ENCODE measurements around the gene DNAH17. TPM values are rescaled to one million over a fixed set of nuclear protein-coding genes. Genes with fewer than 3 reads are reported as not detected.

DNAH17 gene, protein sequence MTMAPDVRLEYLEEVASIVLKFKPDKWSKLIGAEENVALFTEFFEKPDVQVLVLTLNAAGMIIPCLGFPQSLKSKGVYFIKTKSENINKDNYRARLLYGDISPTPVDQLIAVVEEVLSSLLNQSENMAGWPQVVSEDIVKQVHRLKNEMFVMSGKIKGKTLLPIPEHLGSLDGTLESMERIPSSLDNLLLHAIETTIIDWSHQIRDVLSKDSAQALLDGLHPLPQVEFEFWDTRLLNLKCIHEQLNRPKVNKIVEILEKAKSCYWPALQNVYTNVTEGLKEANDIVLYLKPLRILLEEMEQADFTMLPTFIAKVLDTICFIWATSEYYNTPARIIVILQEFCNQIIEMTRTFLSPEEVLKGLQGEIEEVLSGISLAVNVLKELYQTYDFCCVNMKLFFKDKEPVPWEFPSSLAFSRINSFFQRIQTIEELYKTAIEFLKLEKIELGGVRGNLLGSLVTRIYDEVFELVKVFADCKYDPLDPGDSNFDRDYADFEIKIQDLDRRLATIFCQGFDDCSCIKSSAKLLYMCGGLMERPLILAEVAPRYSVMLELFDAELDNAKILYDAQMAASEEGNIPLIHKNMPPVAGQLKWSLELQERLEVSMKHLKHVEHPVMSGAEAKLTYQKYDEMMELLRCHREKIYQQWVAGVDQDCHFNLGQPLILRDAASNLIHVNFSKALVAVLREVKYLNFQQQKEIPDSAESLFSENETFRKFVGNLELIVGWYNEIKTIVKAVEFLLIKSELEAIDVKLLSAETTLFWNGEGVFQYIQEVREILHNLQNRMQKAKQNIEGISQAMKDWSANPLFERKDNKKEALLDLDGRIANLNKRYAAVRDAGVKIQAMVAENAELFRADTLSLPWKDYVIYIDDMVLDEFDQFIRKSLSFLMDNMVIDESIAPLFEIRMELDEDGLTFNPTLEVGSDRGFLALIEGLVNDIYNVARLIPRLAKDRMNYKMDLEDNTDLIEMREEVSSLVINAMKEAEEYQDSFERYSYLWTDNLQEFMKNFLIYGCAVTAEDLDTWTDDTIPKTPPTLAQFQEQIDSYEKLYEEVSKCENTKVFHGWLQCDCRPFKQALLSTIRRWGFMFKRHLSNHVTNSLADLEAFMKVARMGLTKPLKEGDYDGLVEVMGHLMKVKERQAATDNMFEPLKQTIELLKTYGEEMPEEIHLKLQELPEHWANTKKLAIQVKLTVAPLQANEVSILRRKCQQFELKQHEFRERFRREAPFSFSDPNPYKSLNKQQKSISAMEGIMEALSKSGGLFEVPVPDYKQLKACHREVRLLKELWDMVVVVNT (N-terminal part only)
- under 1 TPM; 0.26 to 0.33 TPM for total RNA-seq

DNA sequence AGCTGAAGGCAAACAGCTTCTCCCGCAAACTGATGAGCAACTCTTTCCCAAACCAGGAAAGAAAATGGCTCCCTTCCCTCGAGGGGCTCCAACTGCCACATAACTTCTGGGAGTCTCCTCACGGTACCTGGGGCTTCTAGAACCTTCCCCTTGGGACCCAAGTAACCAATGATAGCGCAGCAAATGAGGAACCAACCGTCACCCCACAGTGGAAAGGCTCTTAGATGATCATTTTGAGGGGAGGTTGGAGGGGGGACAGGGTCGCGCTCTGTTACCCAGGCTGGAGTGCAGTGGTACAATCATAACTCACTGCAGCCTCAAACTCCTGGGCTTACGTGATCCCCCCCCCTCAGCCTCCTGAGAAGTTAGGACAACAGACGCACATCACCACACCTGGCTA is at the start of gene DNAH17:
Gene DNAH17 (minus strand): TSS at position 101 of the 400 bp plus-strand sequence. CDS start 2,339 bp downstream, outside the sequence.
- H3K36me3 Mint-ChIP-seq: no peaks in the 10 kb centered on the region
- H3K9me3 Mint-ChIP-seq: no peaks in the 10 kb centered on the region
- no peak for DNase-seq
- H3K4me3 Mint-ChIP-seq: no peak within 1 kb of the TSS
- H3K27me3 Mint-ChIP-seq: no peaks in the 10 kb centered on the region
- H3K4me1 Mint-ChIP-seq: no peaks in the 10 kb centered on the region
- H3K27ac Mint-ChIP-seq: no peak within 1 kb of the TSS

DNA sequence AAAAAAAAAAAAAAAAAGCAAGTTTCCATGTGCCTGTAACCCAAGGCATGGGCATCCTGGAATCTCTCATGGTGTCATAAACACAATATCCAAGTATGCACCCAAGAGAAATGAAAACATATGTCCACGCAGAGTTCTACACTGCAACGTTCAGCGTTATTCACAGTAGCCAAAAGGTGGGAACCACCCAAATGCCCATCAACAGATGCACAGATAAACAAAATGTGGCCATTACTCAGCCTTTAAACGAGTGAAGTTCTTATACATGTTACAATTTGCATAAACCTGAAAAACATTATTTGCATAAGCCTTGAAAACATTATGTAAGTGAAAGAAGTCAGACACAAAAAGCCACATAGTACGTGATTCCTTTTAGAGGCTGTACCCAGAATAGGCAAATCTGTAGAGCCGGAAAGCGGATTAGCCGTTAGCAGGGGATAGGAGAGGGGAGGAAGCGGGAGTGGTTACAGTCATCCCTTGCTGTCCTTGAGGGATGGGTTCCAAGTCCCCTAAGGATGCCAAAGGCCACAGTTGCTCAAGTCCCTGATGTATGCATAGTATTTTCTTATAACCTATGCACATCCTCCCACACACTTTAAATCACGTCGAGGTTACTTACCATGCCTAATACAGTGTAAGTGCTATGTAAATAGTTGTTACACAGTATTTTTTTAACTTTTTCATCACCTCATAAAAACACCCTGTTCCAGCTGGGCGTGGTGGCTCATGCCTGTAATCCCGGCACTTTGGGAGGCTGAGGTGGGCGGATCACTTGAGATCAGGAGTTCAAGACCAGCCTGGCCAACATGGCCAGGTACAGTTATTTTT is 47.3 kb upstream of the DNAH17 start:
- H3K9me3 Mint-ChIP-seq: no peaks in the 10 kb centered on the region
- H3K27ac Mint-ChIP-seq: no peak overlapping the region
- no peak overlapping the region for H3K4me3 Mint-ChIP-seq
- no peaks in the 10 kb centered on the region for H3K4me1 Mint-ChIP-seq
- DNase-seq: no peak
- H3K36me3 Mint-ChIP-seq: no peaks in the 10 kb centered on the region
- no peaks in the 10 kb centered on the region for H3K27me3 Mint-ChIP-seq

DNA sequence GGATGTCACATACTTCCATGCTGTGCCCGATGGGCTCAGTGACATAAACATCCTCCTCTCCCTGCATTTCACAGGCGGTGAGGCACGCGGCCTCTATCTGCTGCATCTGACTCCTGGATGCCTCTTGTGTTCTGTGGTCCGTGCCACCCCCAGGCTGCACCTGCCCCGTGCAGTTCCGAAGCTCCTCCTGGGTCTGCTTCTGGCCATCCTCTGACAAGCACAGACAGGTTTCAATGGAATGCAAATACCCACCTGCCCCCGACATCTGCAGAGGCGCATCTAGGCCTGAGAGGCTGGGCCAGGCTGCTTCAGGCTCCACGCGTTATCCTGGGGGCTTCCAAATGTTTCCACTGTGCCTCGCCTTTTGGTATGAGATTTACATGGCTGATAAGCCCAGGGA is 46.3 kb upstream of the DNAH17 start:
- H3K27me3 Mint-ChIP-seq: no peaks in the 10 kb centered on the region
- H3K36me3 Mint-ChIP-seq: no peaks in the 10 kb centered on the region
- no peak for DNase-seq
- H3K4me3 Mint-ChIP-seq: no peak overlapping the region
- H3K4me1 Mint-ChIP-seq: no peaks in the 10 kb centered on the region
- no peak overlapping the region for H3K27ac Mint-ChIP-seq
- no peaks in the 10 kb centered on the region for H3K9me3 Mint-ChIP-seq

DNA sequence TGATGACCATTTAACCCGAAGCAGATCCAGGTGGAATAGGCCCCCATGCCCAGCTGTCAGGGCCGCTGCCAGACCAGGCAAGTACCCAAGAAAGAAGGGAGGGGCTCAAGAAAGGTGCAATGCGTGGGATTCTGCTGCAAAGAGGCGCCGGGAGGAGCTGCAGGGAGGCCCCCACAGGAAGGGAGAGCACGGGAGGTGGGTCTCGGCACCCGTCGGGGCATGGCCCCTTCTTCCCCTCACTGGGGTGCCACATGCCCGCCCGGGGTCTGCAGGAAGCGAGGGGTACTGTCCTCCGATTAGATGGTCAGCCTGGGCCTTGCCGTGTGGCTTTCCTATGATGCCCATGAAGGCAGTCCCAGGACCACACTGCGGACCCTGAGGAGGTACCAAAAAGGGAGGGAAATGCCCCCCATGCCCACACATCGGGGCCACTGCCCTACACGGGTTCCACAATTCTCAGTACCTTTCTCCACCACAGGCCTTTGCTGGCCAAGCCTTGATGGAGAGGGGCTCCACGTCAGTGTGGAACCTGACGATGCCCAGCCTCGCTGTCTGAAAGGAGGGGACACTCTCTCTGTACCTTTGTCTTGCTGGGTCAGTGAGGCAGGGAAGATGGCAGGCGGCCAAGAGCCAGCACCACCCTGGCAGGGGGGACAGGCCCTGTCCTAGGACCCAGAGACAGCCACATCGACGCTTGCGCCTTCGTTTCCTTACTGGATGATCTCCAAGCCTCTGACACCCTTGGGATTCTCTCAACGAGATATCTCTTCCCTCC is 45.5 kb upstream of the DNAH17 start:
- Mint-ChIP-seq H3K9me3 (no peaks in the 10 kb centered on the region), H3K4me1 (no peaks in the 10 kb centered on the region), H3K27ac (no peak overlapping the region), H3K4me3 (no peak overlapping the region), H3K36me3 (no peaks in the 10 kb centered on the region), H3K27me3 (no peaks in the 10 kb centered on the region)
- no peak for DNase-seq

DNA sequence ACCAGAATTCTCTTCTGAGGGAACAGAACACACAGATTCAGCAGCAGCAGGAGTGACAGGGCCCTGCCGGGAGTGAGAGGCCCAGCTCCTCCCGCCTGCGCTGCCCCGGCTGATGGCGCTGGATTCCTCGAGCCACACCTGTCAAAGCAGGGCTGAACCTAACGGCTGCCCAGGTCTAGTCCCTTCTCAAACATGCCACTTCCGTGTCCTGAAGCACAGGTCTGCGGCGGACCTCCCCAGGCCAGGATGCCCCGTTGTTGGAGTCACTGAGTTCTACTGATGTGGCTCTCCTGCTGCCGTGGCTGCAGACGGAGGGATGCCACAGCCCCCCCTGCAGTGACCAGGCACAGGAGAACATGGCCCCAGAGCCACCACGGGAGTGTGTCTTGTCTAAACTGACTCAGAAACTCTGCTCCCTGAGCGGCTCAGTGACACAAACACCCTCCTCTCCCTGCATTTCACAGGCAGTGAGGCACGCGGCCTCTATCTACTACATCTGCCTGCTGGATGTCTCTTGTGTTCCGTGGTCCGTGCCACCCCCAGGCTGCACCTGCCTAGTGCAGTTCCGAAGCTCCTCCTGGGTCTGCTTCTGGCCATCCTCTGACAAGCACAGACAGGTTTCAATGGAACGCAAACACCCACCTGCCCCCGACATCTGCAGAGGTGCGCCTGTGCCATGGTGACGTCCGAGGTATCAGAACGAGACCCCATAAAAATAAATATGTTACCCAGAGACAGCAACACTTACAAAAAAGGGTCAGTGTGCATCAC is 44.7 kb upstream of the DNAH17 start:
- H3K36me3 Mint-ChIP-seq: no peaks in the 10 kb centered on the region
- no peaks in the 10 kb centered on the region for H3K9me3 Mint-ChIP-seq
- H3K4me3 Mint-ChIP-seq: no peak overlapping the region
- H3K4me1 Mint-ChIP-seq: no peaks in the 10 kb centered on the region
- H3K27ac Mint-ChIP-seq: no peak overlapping the region
- no peaks in the 10 kb centered on the region for H3K27me3 Mint-ChIP-seq
- no peak for DNase-seq

DNA sequence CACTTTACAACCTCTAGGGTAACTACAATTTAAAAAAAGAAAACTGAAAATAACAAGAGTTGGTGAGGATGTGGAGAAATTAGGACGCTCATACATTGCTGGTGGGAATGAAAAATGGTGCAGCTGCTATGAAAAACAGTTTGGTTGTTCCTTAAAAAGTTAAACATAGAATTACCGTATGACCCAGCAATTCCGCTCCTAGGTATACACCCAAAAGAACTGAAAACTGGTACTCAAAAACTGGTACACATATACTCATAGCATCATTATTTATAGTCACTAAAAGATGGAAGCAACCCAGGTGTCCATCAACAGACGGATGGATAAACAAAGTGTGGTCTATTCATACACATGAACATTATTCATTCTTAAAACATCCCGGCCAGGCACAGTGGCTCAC is 42.9 kb upstream of the DNAH17 start:
- no peaks in the 10 kb centered on the region for H3K9me3 Mint-ChIP-seq
- H3K27ac Mint-ChIP-seq: no peak overlapping the region

DNA sequence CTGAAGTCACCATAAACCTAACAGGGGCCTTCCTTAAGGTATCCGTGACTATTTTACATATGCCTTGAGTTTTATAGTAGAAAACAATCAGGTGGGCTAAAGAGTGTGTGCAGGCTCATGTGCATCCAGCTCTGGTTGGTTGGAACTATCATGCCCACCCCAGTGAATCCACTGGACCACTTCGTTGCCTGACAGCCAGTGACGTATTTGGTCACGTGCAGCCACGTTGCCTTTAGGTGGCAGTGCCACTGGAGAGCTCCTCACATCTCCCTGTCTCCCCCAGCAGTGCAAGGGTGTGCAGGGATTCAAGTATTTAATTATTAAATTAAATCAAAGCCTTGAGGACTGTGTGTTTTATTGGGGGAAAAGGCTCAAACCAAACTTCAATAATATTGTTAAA is 42.1 kb upstream of the DNAH17 start:
- H3K4me1 Mint-ChIP-seq: no peaks in the 10 kb centered on the region
- no peak overlapping the region for H3K4me3 Mint-ChIP-seq
- no peaks in the 10 kb centered on the region for H3K36me3 Mint-ChIP-seq
- no peak overlapping the region for H3K27ac Mint-ChIP-seq
- no peaks in the 10 kb centered on the region for H3K27me3 Mint-ChIP-seq
- H3K9me3 Mint-ChIP-seq: no peaks in the 10 kb centered on the region
- no peak for DNase-seq

More for the DNA sequence above, 42.9 kb upstream of the DNAH17 start:
- Mint-ChIP-seq H3K4me1 (no peaks in the 10 kb centered on the region), H3K4me3 (no peak overlapping the region), H3K27me3 (no peaks in the 10 kb centered on the region), H3K36me3 (no peaks in the 10 kb centered on the region)
- DNase-seq: no peak

DNA sequence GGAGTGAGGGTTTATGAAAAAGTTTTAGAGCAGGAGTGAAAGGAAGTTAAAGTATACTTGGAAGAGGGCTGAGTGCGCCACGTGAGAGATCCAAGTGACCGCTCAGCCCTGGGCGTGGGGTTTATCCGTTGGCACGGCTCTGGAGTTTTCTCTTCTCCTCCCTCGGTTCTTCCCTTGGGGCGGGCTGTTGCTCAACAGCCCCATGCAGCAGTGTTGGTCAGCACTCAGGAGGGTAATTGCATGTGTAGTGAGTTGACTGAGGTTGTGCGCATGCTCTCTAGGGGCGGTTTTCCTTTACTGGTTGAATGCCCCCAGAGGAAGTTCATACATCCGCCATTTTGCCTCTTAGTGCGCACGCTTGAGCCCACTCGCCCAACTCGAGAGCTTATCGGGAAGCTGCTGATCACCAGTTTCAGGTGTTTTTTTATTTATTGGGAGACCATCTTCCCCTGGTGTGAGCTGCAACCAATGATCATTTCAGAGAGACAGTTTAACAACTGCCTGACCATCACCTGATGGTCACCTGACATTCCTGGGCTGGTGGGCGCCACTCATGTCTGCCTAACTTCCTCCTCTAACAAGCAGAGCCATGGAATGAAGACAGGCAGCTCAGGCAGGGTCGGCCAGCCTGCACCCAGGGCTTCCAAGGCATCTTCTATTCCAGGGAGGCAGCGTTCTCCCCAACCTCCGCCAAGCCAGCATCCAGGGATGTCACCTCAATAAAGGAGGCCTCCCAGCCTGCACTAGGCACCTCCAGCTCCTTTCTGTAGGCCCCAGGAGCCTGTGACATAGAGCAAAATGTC is 41.3 kb upstream of the DNAH17 start:
- Mint-ChIP-seq H3K36me3 (no peaks in the 10 kb centered on the region), H3K4me3 (no peak overlapping the region), H3K27me3 (no peaks in the 10 kb centered on the region), H3K27ac (no peak overlapping the region), H3K9me3 (no peaks in the 10 kb centered on the region), H3K4me1 (no peaks in the 10 kb centered on the region)
- DNase-seq: no peak

DNA sequence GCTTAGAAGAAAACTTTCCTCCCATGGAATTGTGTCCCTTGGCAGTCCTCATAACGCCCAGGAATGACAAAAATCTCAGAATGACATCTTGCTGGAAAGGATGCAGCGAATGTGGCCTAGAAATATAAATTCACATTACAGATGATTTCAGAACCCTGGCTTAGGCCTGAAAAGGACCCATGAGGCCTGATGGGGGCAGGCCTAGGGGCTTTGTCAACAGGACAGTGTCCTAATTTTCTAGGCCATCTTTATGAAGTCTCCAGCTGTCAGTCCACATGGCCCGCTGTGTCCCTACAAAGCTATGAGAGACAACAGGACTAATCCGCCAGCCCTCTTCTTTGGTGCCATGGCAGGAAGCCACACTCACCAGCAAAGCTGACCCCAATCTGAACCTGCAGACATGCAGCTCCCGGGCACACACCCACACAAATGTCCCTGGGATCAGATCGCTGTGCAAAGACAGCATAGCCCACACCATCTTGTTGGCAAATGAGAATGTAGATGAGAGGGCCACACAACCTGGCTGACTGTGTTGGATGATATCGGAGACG is 40.4 kb upstream of the DNAH17 start:
- no peak for DNase-seq
- Mint-ChIP-seq H3K4me3 (no peak overlapping the region), H3K27me3 (no peaks in the 10 kb centered on the region), H3K36me3 (no peaks in the 10 kb centered on the region), H3K4me1 (no peaks in the 10 kb centered on the region), H3K27ac (no peak overlapping the region), H3K9me3 (no peaks in the 10 kb centered on the region)

DNA sequence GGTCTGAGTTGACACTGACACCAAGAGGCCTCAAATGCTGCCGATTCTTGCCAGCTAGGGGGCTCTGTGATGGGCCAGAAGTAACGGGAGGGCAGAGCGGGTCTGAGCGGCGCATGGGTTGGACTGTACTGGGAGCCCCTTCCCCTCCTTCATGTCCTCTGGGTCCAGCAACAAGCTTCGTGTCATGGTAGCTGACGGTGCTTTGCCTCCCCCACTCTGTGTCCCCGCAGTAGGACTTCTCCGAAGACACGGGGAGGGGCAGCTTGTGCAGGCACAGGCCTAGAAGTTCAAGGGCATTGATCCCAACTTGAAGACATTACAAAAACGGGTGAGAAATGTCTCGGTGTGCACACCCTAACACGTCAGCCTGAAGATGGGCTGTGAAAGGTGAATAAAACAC is 39.8 kb upstream of the DNAH17 start:
- no peaks in the 10 kb centered on the region for H3K27me3 Mint-ChIP-seq
- no peak overlapping the region for H3K27ac Mint-ChIP-seq
- no peaks in the 10 kb centered on the region for H3K9me3 Mint-ChIP-seq
- H3K4me1 Mint-ChIP-seq: no peaks in the 10 kb centered on the region
- no peak overlapping the region for H3K4me3 Mint-ChIP-seq
- no peak for DNase-seq
- H3K36me3 Mint-ChIP-seq: no peaks in the 10 kb centered on the region

DNA sequence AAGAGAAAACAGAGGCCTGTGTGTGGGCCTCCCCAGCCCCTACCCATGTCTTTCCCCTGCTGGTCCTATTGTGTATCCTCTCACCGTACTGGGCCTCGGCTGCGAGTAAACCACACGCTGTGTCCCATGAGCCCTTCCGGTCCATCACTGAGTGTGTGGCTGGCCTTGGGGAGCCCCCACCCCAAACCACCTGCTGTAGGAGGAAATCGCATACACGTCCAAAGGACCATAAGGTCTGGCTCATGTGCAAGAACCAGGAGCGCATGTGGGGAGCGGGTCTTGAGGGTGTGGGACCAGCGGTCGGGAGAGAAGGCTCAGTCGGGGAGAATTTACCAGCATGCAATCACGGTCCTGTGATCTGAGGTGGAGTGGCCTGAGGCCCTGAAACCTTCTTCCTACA is 38.4 kb upstream of the DNAH17 start:
- Mint-ChIP-seq H3K4me1 (no peaks in the 10 kb centered on the region), H3K9me3 (no peaks in the 10 kb centered on the region), H3K36me3 (no peaks in the 10 kb centered on the region), H3K4me3 (no peak overlapping the region), H3K27me3 (no peaks in the 10 kb centered on the region), H3K27ac (no peak overlapping the region)
- no peak for DNase-seq

DNA sequence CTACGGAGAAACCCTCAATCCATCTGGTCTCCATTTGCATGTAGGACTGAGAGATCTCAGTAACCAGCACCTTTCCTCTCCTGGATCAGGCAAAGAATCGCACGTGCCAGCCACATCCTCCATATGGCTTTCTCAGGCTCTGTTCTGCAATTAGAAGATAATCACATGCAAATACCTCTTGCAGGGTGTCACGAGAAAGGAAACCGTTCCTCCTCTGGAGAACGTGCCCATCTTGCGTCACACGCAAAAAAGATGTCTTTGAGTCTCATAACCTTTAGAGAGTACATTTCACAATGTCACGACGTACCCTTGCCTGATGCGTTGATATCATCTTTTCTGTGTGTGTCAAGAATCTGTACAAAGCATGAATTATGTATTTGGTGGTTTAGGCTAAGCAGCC is 36.2 kb upstream of the DNAH17 start:
- Mint-ChIP-seq H3K27ac (no peak overlapping the region), H3K27me3 (no peaks in the 10 kb centered on the region), H3K4me3 (no peak overlapping the region), H3K36me3 (no peaks in the 10 kb centered on the region), H3K9me3 (no peaks in the 10 kb centered on the region), H3K4me1 (no peaks in the 10 kb centered on the region)
- no peak for DNase-seq
